IPS DF 6.9 (cell line): ENCODE results near the gene ICAM4.
"Not testable (repeated sequence)": the region's sequence is repeated elsewhere in the genome, so short reads cannot be mapped to it uniquely, and the experiment has no call there.

Experiments used
- DNase-seq: peaks from one replicate; pipeline ENCODE4 v3.0.0-alpha.2; 2013; ENCODE audit warnings: low read depth, low spot score
- H3K27ac ChIP-seq: one replicate; pipeline ENCODE4 v1.5.1; 2013; ENCODE audit warnings: low read length, control low read depth
- H3K27me3 ChIP-seq: 2 replicates; pipeline ENCODE4 v1.6.1; 2013; ENCODE audit warnings: mild to moderate bottlenecking, low read length; ENCODE audit not compliant: control insufficient read depth, insufficient read depth
- H3K36me3 ChIP-seq: 2 replicates; pipeline ENCODE4 v1.6.1; 2013; ENCODE audit warnings: low read length; ENCODE audit not compliant: control insufficient read depth, insufficient read depth
- H3K4me1 ChIP-seq: 2 replicates; pipeline ENCODE4 v1.6.1; 2013; ENCODE audit warnings: low read length; ENCODE audit not compliant: control insufficient read depth, insufficient read depth
- H3K4me3 ChIP-seq: 2 replicates; pipeline ENCODE4 v1.5.1; 2013; ENCODE audit warnings: mild to moderate bottlenecking, low read length
- H3K9me3 ChIP-seq: 2 replicates; pipeline ENCODE4 v1.6.1; 2013; ENCODE audit warnings: low read length, inconsistent platforms; ENCODE audit not compliant: control insufficient read depth, insufficient read depth
- WGBS: extraction: QIAGEN DNeasy Blood & Tissue Kit; methylation state at CpG from one replicate; pipeline ENCODE4 v1.1.7; 2013; ENCODE audit warnings: mixed read lengths, missing lambda C conversion rate; ENCODE audit not compliant: insufficient read length, insufficient coverage; 5-methylcytosine and 5-hydroxymethylcytosine counted together

ICAM4 gene

GRCh38 chr19:10269333-10270179, 17.2 kb upstream of the ICAM4 start:
- H3K27ac ChIP-seq, result no peak overlapping the region
- no peak for DNase-seq
- WGBS, result no CpG with 5 or more reads among the region's 59 CpGs

GRCh38 chr19:10270180-10270615, 16.6 kb upstream of the ICAM4 start:
- Histone ChIP-seq H3K27ac (no peak overlapping the region), H3K9me3 (no peaks in the 10 kb centered on the region), H3K27me3 (peaks cover 10% of the 10 kb centered on the region), H3K4me1 (peaks cover 4% of the 10 kb centered on the region; the same call in 1 of the 2 replicates), H3K4me3 (peak overlapping the region; percentile 35; the same call in 1 of the 2 replicates), H3K36me3 (no peaks in the 10 kb centered on the region; the same call in 1 of the 2 replicates)
- no CpG with 5 or more reads among the region's 37 CpGs for WGBS
- no peak for DNase-seq

More at GRCh38 chr19:10269333-10270179, 17.2 kb upstream of the ICAM4 start:
- Histone ChIP-seq H3K27me3 (peaks cover 10% of the 10 kb centered on the region), H3K4me3 (peak overlapping the region; percentile 13; the same call in 1 of the 2 replicates), H3K36me3 (no peaks in the 10 kb centered on the region; the same call in 1 of the 2 replicates), H3K4me1 (peaks cover 4% of the 10 kb centered on the region; the same call in 1 of the 2 replicates), H3K9me3 (no peaks in the 10 kb centered on the region)

DNA sequence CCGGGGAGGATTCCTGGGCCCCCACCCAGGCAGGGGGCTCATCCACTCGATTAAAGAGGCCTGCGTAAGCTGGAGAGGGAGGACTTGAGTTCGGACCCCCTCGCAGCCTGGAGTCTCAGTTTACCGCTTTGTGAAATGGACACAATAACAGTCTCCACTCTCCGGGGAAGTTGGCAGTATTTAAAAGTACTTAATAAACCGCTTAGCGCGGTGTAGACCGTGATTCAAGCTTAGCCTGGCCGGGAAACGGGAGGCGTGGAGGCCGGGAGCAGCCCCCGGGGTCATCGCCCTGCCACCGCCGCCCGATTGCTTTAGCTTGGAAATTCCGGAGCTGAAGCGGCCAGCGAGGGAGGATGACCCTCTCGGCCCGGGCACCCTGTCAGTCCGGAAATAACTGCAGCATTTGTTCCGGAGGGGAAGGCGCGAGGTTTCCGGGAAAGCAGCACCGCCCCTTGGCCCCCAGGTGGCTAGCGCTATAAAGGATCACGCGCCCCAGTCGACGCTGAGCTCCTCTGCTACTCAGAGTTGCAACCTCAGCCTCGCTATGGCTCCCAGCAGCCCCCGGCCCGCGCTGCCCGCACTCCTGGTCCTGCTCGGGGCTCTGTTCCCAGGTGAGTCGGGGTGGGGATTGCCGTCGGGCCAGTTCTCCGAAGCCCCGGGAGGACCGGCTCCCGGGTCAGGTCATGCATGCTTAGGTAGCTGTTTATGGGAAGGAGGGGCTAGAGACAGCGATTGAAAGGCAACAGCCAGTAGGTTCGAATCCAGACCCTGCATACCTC, 15.9 kb upstream of the ICAM4 start, which contains the start of gene ICAM1:
ICAM1 (plus strand) TSS at position 505 of the 779 bp plus-strand sequence; CDS start at position 545, 40 bp downstream.
- no peaks in the 10 kb centered on the region for H3K9me3 ChIP-seq
- H3K27me3 ChIP-seq, result peaks cover 10% of the 10 kb centered on the region
- peaks cover 4% of the 10 kb centered on the region; the same call in 1 of the 2 replicates for H3K4me1 ChIP-seq
- H3K36me3 ChIP-seq, result no peaks in the 10 kb centered on the region; the same call in 1 of the 2 replicates
- WGBS, result no CpG with 5 or more reads among the region's 51 CpGs
- no peak for DNase-seq
- no peak within 1 kb of the TSS for H3K27ac ChIP-seq
- peak within 1 kb of the TSS; percentile 35; the same call in 1 of the 2 replicates for H3K4me3 ChIP-seq

GRCh38 chr19:10271543-10272086, 15.1 kb upstream of the ICAM4 start:
- no peak overlapping the region for H3K4me3 ChIP-seq
- WGBS, result no CpG with 5 or more reads among the region's 12 CpGs
- peaks cover 4% of the 10 kb centered on the region; the same call in 1 of the 2 replicates for H3K4me1 ChIP-seq
- no peaks in the 10 kb centered on the region for H3K9me3 ChIP-seq
- peaks cover 10% of the 10 kb centered on the region for H3K27me3 ChIP-seq
- DNase-seq, result no peak
- no peaks in the 10 kb centered on the region; the same call in 1 of the 2 replicates for H3K36me3 ChIP-seq
- H3K27ac ChIP-seq, result no peak overlapping the region

DNA sequence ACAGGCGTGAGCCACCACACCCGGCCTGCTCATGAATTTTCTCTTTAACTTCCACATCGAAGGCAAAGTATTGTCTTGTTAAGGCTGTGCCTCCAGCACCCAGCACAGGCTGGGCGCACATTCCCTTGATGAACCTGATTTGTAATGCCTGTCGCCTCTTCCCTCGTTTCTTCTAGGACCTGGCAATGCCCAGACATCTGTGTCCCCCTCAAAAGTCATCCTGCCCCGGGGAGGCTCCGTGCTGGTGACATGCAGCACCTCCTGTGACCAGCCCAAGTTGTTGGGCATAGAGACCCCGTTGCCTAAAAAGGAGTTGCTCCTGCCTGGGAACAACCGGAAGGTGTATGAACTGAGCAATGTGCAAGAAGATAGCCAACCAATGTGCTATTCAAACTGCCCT, 12.2 kb upstream of the ICAM4 start:
- H3K9me3 ChIP-seq, result no peaks in the 10 kb centered on the region
- DNase-seq, result no peak
- no peak overlapping the region for H3K4me3 ChIP-seq
- no peak overlapping the region for H3K27ac ChIP-seq
- H3K4me1 ChIP-seq, result peaks cover 4% of the 10 kb centered on the region; the same call in 1 of the 2 replicates
- WGBS, result no CpG with 5 or more reads among the region's 10 CpGs
- H3K27me3 ChIP-seq, result peaks cover 10% of the 10 kb centered on the region
- no peaks in the 10 kb centered on the region; the same call in 1 of the 2 replicates for H3K36me3 ChIP-seq

- no CpG with 5 or more reads among the region's 9 CpGs for WGBS
- DNase-seq, result no peak
- H3K4me3 ChIP-seq, result no peak overlapping the region
- no peaks in the 10 kb centered on the region for H3K9me3 ChIP-seq
- H3K4me1 ChIP-seq, result no peaks in the 10 kb centered on the region
- no peaks in the 10 kb centered on the region for H3K36me3 ChIP-seq
- H3K27ac ChIP-seq, result no peak overlapping the region
- H3K27me3 ChIP-seq, result no peaks in the 10 kb centered on the region
Measured at GRCh38 chr19:10277795-10278589, 8.8 kb upstream of the ICAM4 start.

DNA sequence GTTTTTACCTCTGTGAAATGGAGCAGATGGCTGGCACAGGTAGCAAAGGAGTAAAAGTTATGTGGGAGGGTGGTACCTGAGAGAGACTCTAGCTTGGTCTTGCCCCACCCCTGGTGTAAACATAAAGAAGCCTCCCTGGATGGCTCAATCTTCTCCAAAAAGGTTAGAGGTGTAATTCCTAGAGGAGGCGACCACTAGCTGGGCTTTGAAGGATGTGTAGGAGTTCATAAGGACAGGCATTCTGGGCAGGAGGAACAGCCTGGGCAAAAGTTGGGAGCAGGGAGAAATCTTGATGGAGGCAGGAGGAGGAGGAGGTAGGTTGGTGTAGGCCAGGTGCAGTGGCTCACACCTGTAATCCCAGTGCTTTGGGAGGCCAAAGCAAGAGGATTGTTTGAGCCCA, 7.8 kb upstream of the ICAM4 start:
- Histone ChIP-seq H3K36me3 (no peaks in the 10 kb centered on the region), H3K4me3 (no peak overlapping the region), H3K4me1 (peaks cover 2% of the 10 kb centered on the region), H3K9me3 (no peaks in the 10 kb centered on the region), H3K27ac (no peak overlapping the region), H3K27me3 (no peaks in the 10 kb centered on the region)
- no CpG with 5 or more reads among the region's 1 CpG for WGBS
- no peak for DNase-seq

DNA sequence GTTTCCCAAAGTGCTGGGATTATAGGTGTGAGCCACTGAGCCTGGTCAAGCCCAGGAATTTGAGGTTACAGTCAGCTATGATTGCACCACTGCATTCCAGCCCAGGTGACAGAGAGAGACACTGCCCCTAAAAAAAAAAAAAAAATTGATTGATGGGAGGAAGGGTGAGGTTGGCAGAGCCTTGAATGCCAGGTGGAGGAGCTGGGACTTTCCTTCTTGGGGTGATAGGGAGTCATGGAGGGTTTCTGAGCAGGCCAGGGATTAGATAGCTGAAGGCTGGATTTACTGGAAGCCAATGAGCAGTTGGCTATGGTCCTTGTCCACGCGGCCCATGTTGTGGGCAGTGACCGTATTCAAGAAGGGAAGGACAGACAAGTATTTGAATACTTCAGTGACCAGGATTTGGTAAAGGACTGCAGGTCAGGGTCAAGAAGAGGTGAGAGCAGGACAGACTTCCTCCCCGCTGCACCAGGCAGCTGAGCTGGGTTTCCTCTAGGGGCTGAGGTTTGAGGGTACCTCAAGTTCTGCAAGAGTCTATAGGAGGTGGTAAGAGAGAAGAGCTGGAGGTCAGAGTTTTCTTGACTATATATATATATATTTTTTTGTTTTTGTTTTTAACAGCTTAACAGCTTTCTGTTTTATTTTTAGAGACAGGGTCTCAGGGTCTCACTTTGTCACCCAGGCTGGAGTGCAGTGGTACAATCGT, 6.9 kb upstream of the ICAM4 start:
- Histone ChIP-seq H3K27me3 (no peaks in the 10 kb centered on the region), H3K4me3 (no peak overlapping the region), H3K9me3 (no peaks in the 10 kb centered on the region), H3K27ac (no peak overlapping the region), H3K36me3 (no peaks in the 10 kb centered on the region), H3K4me1 (peaks cover 2% of the 10 kb centered on the region)
- no CpG with 5 or more reads among the region's 5 CpGs for WGBS
- DNase-seq, result no peak

DNA sequence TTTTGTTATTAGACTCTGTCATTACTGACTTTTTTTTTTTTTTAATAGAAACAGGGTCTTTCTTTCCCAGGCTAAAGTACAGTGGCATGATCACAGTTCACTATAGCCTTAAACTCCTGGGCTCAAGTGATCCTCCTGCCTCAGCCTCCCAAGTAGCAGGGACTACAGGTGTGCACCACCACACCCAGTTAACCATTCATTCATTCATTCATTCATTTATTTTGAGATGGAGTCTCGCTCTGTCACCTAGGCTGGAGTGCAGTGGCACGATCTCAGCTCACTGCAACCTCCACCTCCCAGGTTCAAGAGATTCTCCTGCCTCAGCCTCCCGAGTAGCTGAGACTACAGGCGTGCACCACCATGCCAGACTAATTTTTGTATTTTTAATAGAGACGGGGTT, 4.7 kb upstream of the ICAM4 start:
- WGBS, result no CpG with 5 or more reads among the region's 5 CpGs
- H3K27ac ChIP-seq, H3K27me3 ChIP-seq, H3K9me3 ChIP-seq, H3K4me3 ChIP-seq, DNase-seq, H3K36me3 ChIP-seq, H3K4me1 ChIP-seq: not testable (repeated sequence)
